Measurements from ENCODE around the gene CEP112. TPM values are rescaled to one million over a fixed set of nuclear protein-coding genes. Genes with fewer than 3 reads are reported as not detected.

The CEP112 gene
- total and polyA plus RNA-seq, 10 of the 15 experiments (the other 5 are each of a cell fraction or from before 2014, with no cell fraction given), result 0.11 to 3.8 (median 0.32) TPM; not detected in 1

DNA sequence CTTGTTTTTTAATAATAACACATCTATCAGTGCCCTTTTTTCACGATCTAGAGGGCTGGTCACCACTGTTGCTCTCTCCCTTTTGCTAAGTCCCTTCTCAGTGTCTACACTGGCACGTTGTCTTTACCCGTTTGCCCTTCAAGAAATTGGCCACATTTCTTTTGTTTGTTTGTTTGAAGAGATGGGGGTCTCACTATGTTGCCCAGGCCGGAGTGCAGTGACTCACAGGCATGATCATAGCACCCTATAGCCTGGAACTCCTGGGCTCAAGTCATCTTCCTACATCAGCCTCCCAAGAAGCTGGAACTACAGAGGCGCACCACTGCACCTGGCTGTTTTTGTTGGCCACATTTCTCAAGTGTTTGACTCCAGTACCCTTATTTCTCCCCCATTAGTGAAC, 492.5 kb downstream of the CEP112 start:
- Histone ChIP-seq H2AFZ (ENCODE audit: control insufficient read depth, low read depth, low read length) (no peak overlapping the region), H3K4me2 (ENCODE audit: control insufficient read depth, insufficient read depth) (no peak overlapping the region), H3K4me1 (ENCODE audit: control insufficient read depth, insufficient read depth, low read length) (no peaks in the 10 kb centered on the region), H3K4me3 (no peak overlapping the region), H3K27me3 (replicated peaks in 1 of 2; ENCODE audit: control insufficient read depth in 2 of 2, insufficient read depth in 2 of 2, low read length in 1 of 2) (no peaks in the 10 kb centered on the region; a peak in 1 of 4 replicates), H3K27ac (ENCODE audit: control insufficient read depth, insufficient read depth) (no peak overlapping the region), H3K79me2 (ENCODE audit: control insufficient read depth, insufficient read depth, low read length) (no peaks in the 10 kb centered on the region), H3K36me3 (ENCODE audit: control insufficient read depth in 2 of 2, insufficient read depth in 2 of 2, low read length in 1 of 2) (no peaks in the 10 kb centered on the region), H4K20me1 (ENCODE audit: control insufficient read depth, insufficient read depth) (no peaks in the 10 kb centered on the region), H3K9ac (ENCODE audit: control insufficient read depth, insufficient read depth, low read length) (no peak overlapping the region), H3K9me3 (replicated peaks; ENCODE audit: control insufficient read depth, insufficient read depth, low read length) (no peaks in the 10 kb centered on the region)
- no TSS peak for BruUV-seq (replicated peaks)
- DNase-seq (ENCODE audit: low read depth, low spot score), result no peak
- ChIA-PET CTCF (no interaction called here), POLR2A (no interaction called here), SMC1A (ENCODE audit: uncharacterized antibody, unreplicated experiment) (no interaction called here), RAD21 (ENCODE audit: unreplicated experiment) (no interaction called here)
- ATAC-seq, result no peak
- 9% methylated on average over 5 of the region's 5 CpGs for WGBS (ENCODE audit: insufficient coverage, insufficient replicate concordance, low lambda C conversion rate, missing lambda C conversion rate)
- in situ Hi-C loops (cut with MboI), result no loop called here
- intact Hi-C loops (cut with micrococcal nuclease; ENCODE audit: unreplicated experiment), result no loop called here
- FAIRE-seq, result no peak
- TF ChIP-seq, protein P1, sequence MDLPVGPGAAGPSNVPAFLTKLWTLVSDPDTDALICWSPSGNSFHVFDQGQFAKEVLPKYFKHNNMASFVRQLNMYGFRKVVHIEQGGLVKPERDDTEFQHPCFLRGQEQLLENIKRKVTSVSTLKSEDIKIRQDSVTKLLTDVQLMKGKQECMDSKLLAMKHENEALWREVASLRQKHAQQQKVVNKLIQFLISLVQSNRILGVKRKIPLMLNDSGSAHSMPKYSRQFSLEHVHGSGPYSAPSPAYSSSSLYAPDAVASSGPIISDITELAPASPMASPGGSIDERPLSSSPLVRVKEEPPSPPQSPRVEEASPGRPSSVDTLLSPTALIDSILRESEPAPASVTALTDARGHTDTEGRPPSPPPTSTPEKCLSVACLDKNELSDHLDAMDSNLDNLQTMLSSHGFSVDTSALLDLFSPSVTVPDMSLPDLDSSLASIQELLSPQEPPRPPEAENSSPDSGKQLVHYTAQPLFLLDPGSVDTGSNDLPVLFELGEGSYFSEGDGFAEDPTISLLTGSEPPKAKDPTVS (IDR thresholded peaks at IDR 0.05; ENCODE audit: low read depth, low read length), result no peak
- no peak for TF ChIP-seq CREB1 (IDR thresholded peaks at IDR 0.05; ENCODE audit: low read depth)
- no peak for TF ChIP-seq WRNIP1 (IDR thresholded peaks at IDR 0.05; ENCODE audit: borderline replicate concordance, low read depth, low read length)
- no peak for TF ChIP-seq ZNF207 (IDR thresholded peaks at IDR 0.05; ENCODE audit: borderline replicate concordance)
- TF ChIP-seq, protein P2, sequence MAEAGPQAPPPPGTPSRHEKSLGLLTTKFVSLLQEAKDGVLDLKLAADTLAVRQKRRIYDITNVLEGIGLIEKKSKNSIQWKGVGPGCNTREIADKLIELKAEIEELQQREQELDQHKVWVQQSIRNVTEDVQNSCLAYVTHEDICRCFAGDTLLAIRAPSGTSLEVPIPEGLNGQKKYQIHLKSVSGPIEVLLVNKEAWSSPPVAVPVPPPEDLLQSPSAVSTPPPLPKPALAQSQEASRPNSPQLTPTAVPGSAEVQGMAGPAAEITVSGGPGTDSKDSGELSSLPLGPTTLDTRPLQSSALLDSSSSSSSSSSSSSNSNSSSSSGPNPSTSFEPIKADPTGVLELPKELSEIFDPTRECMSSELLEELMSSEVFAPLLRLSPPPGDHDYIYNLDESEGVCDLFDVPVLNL (IDR thresholded peaks at IDR 0.05; ENCODE audit: low read depth, low read length), result no peak
- TF ChIP-seq, protein P3, sequence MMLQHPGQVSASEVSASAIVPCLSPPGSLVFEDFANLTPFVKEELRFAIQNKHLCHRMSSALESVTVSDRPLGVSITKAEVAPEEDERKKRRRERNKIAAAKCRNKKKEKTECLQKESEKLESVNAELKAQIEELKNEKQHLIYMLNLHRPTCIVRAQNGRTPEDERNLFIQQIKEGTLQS (IDR thresholded peaks at IDR 0.05; ENCODE audit: borderline replicate concordance, extremely low read depth, low read depth, low read length), result no peak
- no peak for TF ChIP-seq SMAD1 (IDR thresholded peaks at IDR 0.05; ENCODE audit: low read depth, partially characterized antibody)
- TF ChIP-seq, protein P4, sequence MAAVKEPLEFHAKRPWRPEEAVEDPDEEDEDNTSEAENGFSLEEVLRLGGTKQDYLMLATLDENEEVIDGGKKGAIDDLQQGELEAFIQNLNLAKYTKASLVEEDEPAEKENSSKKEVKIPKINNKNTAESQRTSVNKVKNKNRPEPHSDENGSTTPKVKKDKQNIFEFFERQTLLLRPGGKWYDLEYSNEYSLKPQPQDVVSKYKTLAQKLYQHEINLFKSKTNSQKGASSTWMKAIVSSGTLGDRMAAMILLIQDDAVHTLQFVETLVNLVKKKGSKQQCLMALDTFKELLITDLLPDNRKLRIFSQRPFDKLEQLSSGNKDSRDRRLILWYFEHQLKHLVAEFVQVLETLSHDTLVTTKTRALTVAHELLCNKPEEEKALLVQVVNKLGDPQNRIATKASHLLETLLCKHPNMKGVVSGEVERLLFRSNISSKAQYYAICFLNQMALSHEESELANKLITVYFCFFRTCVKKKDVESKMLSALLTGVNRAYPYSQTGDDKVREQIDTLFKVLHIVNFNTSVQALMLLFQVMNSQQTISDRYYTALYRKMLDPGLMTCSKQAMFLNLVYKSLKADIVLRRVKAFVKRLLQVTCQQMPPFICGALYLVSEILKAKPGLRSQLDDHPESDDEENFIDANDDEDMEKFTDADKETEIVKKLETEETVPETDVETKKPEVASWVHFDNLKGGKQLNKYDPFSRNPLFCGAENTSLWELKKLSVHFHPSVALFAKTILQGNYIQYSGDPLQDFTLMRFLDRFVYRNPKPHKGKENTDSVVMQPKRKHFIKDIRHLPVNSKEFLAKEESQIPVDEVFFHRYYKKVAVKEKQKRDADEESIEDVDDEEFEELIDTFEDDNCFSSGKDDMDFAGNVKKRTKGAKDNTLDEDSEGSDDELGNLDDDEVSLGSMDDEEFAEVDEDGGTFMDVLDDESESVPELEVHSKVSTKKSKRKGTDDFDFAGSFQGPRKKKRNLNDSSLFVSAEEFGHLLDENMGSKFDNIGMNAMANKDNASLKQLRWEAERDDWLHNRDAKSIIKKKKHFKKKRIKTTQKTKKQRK (IDR thresholded peaks at IDR 0.05; ENCODE audit: low read depth, low read length), result no peak
- TF ChIP-seq MEF2B (IDR thresholded peaks at IDR 0.05; ENCODE audit: partially characterized antibody, poor library complexity, severe bottlenecking), result no peak
- no peak for TF ChIP-seq PML (IDR thresholded peaks at IDR 0.05; ENCODE audit: low read length)
- TF ChIP-seq CHD4 (IDR thresholded peaks at IDR 0.05), result no peak
- TF ChIP-seq, protein P5, sequence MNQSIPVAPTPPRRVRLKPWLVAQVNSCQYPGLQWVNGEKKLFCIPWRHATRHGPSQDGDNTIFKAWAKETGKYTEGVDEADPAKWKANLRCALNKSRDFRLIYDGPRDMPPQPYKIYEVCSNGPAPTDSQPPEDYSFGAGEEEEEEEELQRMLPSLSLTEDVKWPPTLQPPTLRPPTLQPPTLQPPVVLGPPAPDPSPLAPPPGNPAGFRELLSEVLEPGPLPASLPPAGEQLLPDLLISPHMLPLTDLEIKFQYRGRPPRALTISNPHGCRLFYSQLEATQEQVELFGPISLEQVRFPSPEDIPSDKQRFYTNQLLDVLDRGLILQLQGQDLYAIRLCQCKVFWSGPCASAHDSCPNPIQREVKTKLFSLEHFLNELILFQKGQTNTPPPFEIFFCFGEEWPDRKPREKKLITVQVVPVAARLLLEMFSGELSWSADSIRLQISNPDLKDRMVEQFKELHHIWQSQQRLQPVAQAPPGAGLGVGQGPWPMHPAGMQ (IDR thresholded peaks at IDR 0.05; ENCODE audit: borderline replicate concordance), result no peak
- TF ChIP-seq ASH2L (IDR thresholded peaks at IDR 0.05; ENCODE audit: borderline replicate concordance, low read depth), result no peak
- TF ChIP-seq LARP7 (IDR thresholded peaks at IDR 0.05), result no peak
- TF ChIP-seq KLF5 (IDR thresholded peaks at IDR 0.05; ENCODE audit: partially characterized antibody), result no peak
- TF ChIP-seq, protein P6, sequence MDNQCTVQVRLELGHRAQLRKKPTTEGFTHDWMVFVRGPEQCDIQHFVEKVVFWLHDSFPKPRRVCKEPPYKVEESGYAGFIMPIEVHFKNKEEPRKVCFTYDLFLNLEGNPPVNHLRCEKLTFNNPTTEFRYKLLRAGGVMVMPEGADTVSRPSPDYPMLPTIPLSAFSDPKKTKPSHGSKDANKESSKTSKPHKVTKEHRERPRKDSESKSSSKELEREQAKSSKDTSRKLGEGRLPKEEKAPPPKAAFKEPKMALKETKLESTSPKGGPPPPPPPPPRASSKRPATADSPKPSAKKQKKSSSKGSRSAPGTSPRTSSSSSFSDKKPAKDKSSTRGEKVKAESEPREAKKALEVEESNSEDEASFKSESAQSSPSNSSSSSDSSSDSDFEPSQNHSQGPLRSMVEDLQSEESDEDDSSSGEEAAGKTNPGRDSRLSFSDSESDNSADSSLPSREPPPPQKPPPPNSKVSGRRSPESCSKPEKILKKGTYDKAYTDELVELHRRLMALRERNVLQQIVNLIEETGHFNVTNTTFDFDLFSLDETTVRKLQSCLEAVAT (IDR thresholded peaks at IDR 0.05), result no peak

Measured in GM12878 (cell line).